GM18519 (cell line): ENCODE results near the gene ANAPC7.
"Not testable (repeated sequence)": the region's sequence is repeated elsewhere in the genome, so short reads cannot be mapped to it uniquely, and the experiment has no call there.

Experiments used
- ATAC-seq: cut with Tn5 transposase; IDR thresholded peaks from one replicate; pipeline ENCODE4 v1.9.1; 2021; ENCODE audit warnings: mild to moderate bottlenecking, moderate library complexity; ENCODE audit not compliant: unreplicated experiment, low FRiP score

The ANAPC7 gene

GRCh38 chr12:110349514-110350151, 53.9 kb downstream of the ANAPC7 start:
- ATAC-seq: no peak

- no peak for ATAC-seq
Measured at GRCh38 chr12:110349096-110349495, 54.4 kb downstream of the ANAPC7 start.

- ATAC-seq: no peak
Measured at GRCh38 chr12:110348431-110349059, 55.0 kb downstream of the ANAPC7 start.

- no peak for ATAC-seq
Measured at GRCh38 chr12:110347767-110348166, 55.7 kb downstream of the ANAPC7 start.

GRCh38 chr12:110345963-110346362, 57.5 kb downstream of the ANAPC7 start:
- ATAC-seq: no peak

- ATAC-seq: no peak
Measured at GRCh38 chr12:110345176-110345661, 58.3 kb downstream of the ANAPC7 start.

GRCh38 chr12:110344657-110345056, 58.9 kb downstream of the ANAPC7 start:
- no peak for ATAC-seq

- no peak for ATAC-seq
Measured at GRCh38 chr12:110343736-110344555, 59.6 kb downstream of the ANAPC7 start.

GRCh38 chr12:110343114-110343513, 60.4 kb downstream of the ANAPC7 start:
- ATAC-seq: no peak

- ATAC-seq: no peak
Measured at GRCh38 chr12:110342157-110342556, 61.4 kb downstream of the ANAPC7 start.

GRCh38 chr12:110340706-110341105, 62.8 kb downstream of the ANAPC7 start:
- ATAC-seq: no peak

GRCh38 chr12:110340261-110340660, 63.2 kb downstream of the ANAPC7 start:
- not testable (repeated sequence) for ATAC-seq

- ATAC-seq: no peak
Measured at GRCh38 chr12:110339184-110339952, 64.1 kb downstream of the ANAPC7 start.

GRCh38 chr12:110338754-110339153, 64.8 kb downstream of the ANAPC7 start:
- no peak for ATAC-seq

- no peak for ATAC-seq
Measured at GRCh38 chr12:110337912-110338710, 65.4 kb downstream of the ANAPC7 start.

- ATAC-seq: no peak
Measured at GRCh38 chr12:110335481-110336045, 67.9 kb downstream of the ANAPC7 start.

- ATAC-seq: no peak
Measured at GRCh38 chr12:110333201-110333600, 70.3 kb downstream of the ANAPC7 start.

GRCh38 chr12:110330544-110330943, 73.0 kb downstream of the ANAPC7 start:
- ATAC-seq: no peak

GRCh38 chr12:110330124-110330523, 73.4 kb downstream of the ANAPC7 start:
- ATAC-seq: no peak
